ENCODE measurements around the gene PHKG2. TPM values are rescaled to one million over a fixed set of nuclear protein-coding genes. Genes with fewer than 3 reads are reported as not detected.

Gene PHKG2
- total RNA-seq, 4 donors from 2014 or later = 29.9 to 46.2 (median 33.3) TPM

DNA sequence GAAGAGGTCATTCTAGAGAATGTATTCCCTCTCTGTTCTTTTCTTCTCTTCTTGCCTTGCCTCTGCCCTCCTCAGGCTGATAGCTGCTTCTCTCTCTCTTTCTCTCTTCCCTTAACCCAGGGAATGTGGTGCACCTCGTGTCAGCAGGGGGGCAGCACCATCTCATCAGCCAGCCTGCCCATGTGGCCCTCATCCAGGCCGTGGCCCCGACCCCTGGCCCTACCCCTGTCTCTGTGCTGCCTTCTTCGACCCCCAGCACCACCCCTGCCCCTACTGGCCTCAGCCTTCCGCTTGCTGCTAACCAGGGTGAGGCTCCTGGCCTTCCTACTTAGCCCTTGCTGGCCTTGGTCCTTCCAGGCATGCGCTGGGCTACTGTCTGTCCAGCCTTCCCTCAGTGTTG lies 25.8 kb upstream of the PHKG2 start:
- H3K9me3 ChIP-seq = no peaks in the 10 kb centered on the region
- H3K4me1 ChIP-seq = peaks cover 0 to 8% (median 0%) of the 10 kb centered on the region in 4 donors
- peaks cover 6 to 100% (median 56%) of the 10 kb centered on the region in 3 donors for H3K36me3 ChIP-seq
- H3K4me3 ChIP-seq = no peak overlapping the region
- DNase-seq (ENCODE audit: low spot score in 2 of 2) = no peak
- no peak overlapping the region for H3K27ac ChIP-seq
- 65 to 75% methylated on average over 6 of the region's 6 CpGs for WGBS, 2 donors
- H3K27me3 ChIP-seq = no peaks in the 10 kb centered on the region
- TF ChIP-seq POLR2A (IDR thresholded peaks at IDR 0.05) (no peak), EP300 (IDR thresholded peaks at IDR 0.05) (no peak)
- TF ChIP-seq, protein P1, sequence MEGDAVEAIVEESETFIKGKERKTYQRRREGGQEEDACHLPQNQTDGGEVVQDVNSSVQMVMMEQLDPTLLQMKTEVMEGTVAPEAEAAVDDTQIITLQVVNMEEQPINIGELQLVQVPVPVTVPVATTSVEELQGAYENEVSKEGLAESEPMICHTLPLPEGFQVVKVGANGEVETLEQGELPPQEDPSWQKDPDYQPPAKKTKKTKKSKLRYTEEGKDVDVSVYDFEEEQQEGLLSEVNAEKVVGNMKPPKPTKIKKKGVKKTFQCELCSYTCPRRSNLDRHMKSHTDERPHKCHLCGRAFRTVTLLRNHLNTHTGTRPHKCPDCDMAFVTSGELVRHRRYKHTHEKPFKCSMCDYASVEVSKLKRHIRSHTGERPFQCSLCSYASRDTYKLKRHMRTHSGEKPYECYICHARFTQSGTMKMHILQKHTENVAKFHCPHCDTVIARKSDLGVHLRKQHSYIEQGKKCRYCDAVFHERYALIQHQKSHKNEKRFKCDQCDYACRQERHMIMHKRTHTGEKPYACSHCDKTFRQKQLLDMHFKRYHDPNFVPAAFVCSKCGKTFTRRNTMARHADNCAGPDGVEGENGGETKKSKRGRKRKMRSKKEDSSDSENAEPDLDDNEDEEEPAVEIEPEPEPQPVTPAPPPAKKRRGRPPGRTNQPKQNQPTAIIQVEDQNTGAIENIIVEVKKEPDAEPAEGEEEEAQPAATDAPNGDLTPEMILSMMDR (IDR thresholded peaks at IDR 0.05) = no peak

DNA sequence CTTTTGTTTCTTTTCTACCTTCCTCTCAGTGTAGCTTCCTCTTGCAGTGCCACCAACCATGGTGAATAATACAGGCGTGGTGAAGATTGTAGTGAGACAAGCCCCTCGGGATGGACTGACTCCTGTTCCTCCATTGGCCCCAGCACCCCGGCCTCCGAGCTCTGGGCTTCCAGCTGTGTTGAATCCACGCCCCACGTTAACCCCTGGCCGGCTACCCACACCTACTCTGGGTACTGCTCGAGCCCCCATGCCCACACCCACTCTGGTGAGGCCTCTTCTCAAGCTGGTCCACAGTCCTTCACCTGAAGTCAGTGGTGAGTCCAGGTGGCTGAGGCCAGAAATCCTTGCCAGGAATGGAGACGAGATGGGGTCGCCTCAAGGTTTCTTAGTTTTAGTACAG lies 25.3 kb upstream of the PHKG2 start:
- Histone ChIP-seq H3K36me3 (peaks cover 6 to 97% (median 52%) of the 10 kb centered on the region in 3 donors), H3K4me1 (peaks cover 0 to 8% (median 0%) of the 10 kb centered on the region in 4 donors), H3K9me3 (no peaks in the 10 kb centered on the region), H3K27me3 (no peaks in the 10 kb centered on the region), H3K27ac (no peak overlapping the region), H3K4me3 (no peak overlapping the region)
- TF ChIP-seq, protein P1 (IDR thresholded peaks at IDR 0.05) = no peak
- TF ChIP-seq POLR2A (IDR thresholded peaks at IDR 0.05) (no peak), EP300 (IDR thresholded peaks at IDR 0.05) (no peak)
- 81 to 84% methylated on average over 10 of the region's 10 CpGs for WGBS, 2 donors
- DNase-seq (ENCODE audit: low spot score in 2 of 2) = no peak

DNA sequence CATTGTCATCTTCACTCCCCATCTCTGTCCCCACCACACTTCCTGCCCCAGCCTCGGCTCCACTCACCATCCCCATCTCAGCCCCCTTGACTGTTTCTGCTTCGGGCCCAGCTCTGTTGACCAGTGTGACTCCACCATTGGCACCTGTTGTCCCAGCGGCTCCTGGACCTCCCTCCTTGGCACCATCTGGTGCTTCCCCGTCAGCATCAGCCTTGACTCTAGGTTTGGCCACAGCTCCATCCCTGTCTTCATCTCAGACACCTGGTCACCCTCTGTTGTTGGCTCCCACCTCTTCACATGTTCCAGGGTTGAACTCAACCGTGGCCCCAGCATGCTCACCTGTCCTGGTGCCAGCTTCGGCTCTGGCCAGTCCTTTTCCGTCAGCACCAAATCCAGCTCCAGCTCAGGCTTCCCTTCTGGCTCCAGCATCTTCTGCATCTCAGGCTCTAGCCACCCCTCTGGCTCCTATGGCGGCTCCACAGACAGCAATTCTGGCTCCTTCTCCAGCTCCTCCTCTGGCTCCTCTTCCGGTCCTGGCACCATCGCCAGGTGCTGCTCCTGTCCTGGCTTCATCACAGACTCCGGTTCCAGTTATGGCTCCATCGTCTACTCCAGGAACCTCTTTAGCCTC lies 24.4 kb upstream of the PHKG2 start:
- H3K9me3 ChIP-seq = no peaks in the 10 kb centered on the region
- 91 to 95% methylated on average over 12 of the region's 12 CpGs for WGBS, 2 donors
- H3K4me3 ChIP-seq = no peak overlapping the region
- TF ChIP-seq EP300 (IDR thresholded peaks at IDR 0.05) = no peak
- TF ChIP-seq POLR2A (IDR thresholded peaks at IDR 0.05) = no peak
- TF ChIP-seq, protein P1 (IDR thresholded peaks at IDR 0.05) = no peak
- H3K27ac ChIP-seq = no peak overlapping the region
- no peak for DNase-seq (ENCODE audit: low spot score in 2 of 2)
- H3K4me1 ChIP-seq = peaks cover 0 to 8% (median 0%) of the 10 kb centered on the region in 4 donors
- no peaks in the 10 kb centered on the region for H3K27me3 ChIP-seq
- peaks cover 6 to 91% (median 44%) of the 10 kb centered on the region in 3 donors for H3K36me3 ChIP-seq

DNA sequence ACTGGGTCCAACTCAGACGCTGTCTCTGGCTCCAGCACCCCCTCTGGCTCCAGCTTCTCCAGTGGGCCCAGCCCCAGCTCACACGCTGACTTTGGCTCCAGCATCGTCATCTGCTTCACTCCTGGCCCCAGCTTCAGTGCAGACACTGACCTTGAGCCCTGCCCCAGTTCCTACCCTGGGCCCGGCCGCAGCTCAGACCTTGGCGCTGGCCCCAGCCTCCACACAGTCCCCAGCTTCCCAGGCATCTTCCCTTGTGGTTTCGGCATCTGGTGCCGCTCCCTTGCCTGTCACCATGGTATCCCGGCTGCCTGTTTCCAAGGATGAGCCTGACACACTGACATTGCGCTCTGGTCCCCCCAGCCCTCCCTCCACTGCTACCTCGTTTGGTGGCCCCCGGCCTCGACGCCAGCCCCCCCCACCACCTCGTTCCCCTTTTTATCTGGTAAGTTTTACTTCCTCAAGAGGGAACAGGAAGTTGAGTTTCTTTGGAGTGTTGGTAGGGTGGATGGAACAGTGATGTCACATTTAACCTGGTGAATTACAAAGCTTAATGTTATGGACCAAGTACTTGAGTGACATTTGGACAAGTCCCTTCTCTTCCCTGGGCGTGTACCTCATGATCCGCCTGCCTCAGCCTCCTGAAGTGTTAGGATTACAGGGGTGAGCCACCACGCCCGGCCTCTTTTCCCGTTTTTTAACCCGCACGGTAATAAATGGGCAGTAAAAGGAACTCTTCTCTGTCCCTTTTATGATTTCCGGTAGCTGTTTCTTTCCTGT lies 23.4 kb upstream of the PHKG2 start:
- no peaks in the 10 kb centered on the region for H3K9me3 ChIP-seq
- H3K4me3 ChIP-seq = no peak overlapping the region
- TF ChIP-seq EP300 (IDR thresholded peaks at IDR 0.05) (no peak), POLR2A (IDR thresholded peaks at IDR 0.05) (no peak)
- TF ChIP-seq, protein P1 (IDR thresholded peaks at IDR 0.05) = no peak
- H3K4me1 ChIP-seq = peaks cover 0 to 14% (median 0%) of the 10 kb centered on the region in 4 donors
- peak overlapping the region in 2 of 4 donors; percentile 40 for H3K27ac ChIP-seq
- no peaks in the 10 kb centered on the region for H3K27me3 ChIP-seq
- 81 to 83% methylated on average over 23 of the region's 23 CpGs for WGBS, 2 donors
- DNase-seq (ENCODE audit: low spot score in 2 of 2) = no peak
- H3K36me3 ChIP-seq = peaks cover 7 to 91% (median 42%) of the 10 kb centered on the region in 3 donors

DNA sequence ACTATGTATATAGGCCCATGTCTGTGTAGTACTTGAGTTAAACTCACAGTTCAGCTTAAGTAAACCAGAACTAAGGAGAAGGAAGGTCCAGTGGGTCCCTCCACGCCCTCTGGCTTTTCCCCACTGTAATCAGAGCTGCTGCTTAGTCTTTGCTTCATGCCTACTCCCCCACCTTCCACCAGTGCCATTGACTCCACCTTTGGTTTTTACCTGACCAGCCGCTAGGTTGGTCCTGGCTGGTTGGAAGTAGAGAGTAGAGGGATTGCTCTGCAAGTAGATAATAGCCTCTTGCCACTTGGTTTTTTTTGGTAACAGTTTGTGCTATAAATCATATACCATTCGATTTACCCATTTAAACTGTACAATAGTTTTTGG lies 22.8 kb upstream of the PHKG2 start:
- Histone ChIP-seq H3K27ac (peak overlapping the region in 2 of 4 donors; percentile 40), H3K36me3 (peaks cover 6 to 91% (median 37%) of the 10 kb centered on the region in 3 donors), H3K4me1 (peaks cover 0 to 14% (median 0%) of the 10 kb centered on the region in 4 donors), H3K4me3 (no peak overlapping the region), H3K9me3 (no peaks in the 10 kb centered on the region), H3K27me3 (no peaks in the 10 kb centered on the region)
- 87 to 88% methylated on average over 3 of the region's 3 CpGs for WGBS, 2 donors
- DNase-seq (ENCODE audit: low spot score in 2 of 2) = no peak
- TF ChIP-seq POLR2A (IDR thresholded peaks at IDR 0.05) (no peak), EP300 (IDR thresholded peaks at IDR 0.05) (no peak)
- TF ChIP-seq, protein P1 (IDR thresholded peaks at IDR 0.05) = no peak
